Measurements from ENCODE around the gene UBTD1.

The UBTD1 gene

GRCh38 chr10:97612386-97612785 is 113.7 kb downstream of the UBTD1 start:
- peak; percentile 53 for DNase-seq
- peak; percentile 48 for TF ChIP-seq CTCF (IDR thresholded peaks at IDR 0.05; ENCODE audit: low read depth, low read length, missing control alignments)
- H3K27me3 ChIP-seq (replicated peaks), result no peaks in the 10 kb centered on the region
- no peaks in the 10 kb centered on the region for H3K36me3 ChIP-seq (replicated peaks)
- no peak overlapping the region for H3K4me3 ChIP-seq (ENCODE audit: low read depth, low read length)
- no peak overlapping the region for H3K27ac ChIP-seq
- in situ Hi-C loops (cut with HindIII; ENCODE audit: low pct_ligation_motif_present, low sequenced_read_pairs), result no loop called here

DNA sequence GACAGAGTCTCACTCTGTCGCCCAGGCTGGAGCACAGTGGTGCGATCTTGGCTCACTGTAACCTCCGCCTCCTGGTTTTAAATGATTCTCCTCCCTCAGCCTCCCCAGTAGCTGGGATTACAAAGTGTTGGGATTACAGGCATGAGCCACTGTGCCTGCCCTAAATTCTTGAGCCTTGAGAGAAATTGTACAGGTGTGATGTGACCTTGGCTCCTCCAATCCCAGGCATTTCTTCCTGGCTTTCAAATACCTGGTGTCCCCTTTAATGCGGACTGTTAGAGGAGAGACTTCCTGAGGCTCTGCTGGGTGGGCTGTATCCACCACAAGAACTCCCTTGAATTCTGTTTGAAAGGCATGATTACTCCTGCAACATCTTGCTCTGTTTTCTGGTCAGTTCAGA is 119.6 kb downstream of the UBTD1 start:
- in situ Hi-C loops (cut with HindIII; ENCODE audit: low pct_ligation_motif_present, low sequenced_read_pairs), result no loop called here
- Histone ChIP-seq H3K27ac (no peak overlapping the region), H3K4me3 (ENCODE audit: low read depth, low read length) (no peak overlapping the region), H3K27me3 (replicated peaks) (no peaks in the 10 kb centered on the region), H3K36me3 (replicated peaks) (no peaks in the 10 kb centered on the region)
- no peak for TF ChIP-seq CTCF (IDR thresholded peaks at IDR 0.05; ENCODE audit: low read depth, low read length, missing control alignments)
- no peak for DNase-seq

DNA sequence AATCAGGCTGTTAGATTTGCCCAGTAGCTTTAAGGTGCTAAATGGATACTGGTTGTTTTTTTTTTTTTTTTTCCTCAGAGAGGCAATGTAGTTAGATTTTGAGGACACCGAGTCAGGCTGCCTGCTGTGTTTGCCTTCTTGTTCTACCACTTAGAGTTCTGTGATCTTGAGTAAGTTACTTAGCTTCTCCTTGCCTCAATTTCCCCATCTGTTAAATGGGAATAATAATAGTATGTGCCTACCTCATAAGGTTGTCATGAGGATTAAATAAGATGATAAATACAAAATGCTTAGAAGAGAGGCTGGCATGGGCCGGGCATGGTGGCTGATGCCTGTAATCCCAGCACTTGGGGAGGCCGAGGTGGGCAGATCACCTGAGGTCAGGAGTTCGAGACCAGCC is 120.0 kb downstream of the UBTD1 start:
- TF ChIP-seq CTCF (IDR thresholded peaks at IDR 0.05; ENCODE audit: low read depth, low read length, missing control alignments), result no peak
- no peak for DNase-seq
- H3K4me3 ChIP-seq (ENCODE audit: low read depth, low read length), result no peak overlapping the region
- H3K27me3 ChIP-seq (replicated peaks), result no peaks in the 10 kb centered on the region
- H3K36me3 ChIP-seq (replicated peaks), result no peaks in the 10 kb centered on the region
- in situ Hi-C loops (cut with HindIII; ENCODE audit: low pct_ligation_motif_present, low sequenced_read_pairs), result no loop called here
- H3K27ac ChIP-seq, result no peak overlapping the region

Measured in brain microvascular endothelial cell (primary cell).